Left lung (tissue), 10 donors: ENCODE data around the gene SNAP47. TPM values are rescaled to one million over a fixed set of nuclear protein-coding genes. Genes with fewer than 3 reads are reported as not detected.

Experiments used
- ATAC-seq: fragments of 200-7000 bp; cut with Tn5 transposase; one replicate; pipeline ENCODE4 v1.9.1; 2020; ENCODE audit warnings: moderate library complexity
- DNase-seq, 4 donors: peaks; one replicate each; pipeline ENCODE4 v3.0.0-alpha.2; 2013 to 2020
- H3K27ac ChIP-seq, 2 donors: fragments of 200-600 bp; sonication (generic) in 1 of 2; one replicate each; pipeline versions ENCODE4 v1.5.0 to v1.8.0; 2020 to 2021
- H3K27me3 ChIP-seq, 2 donors: fragments of 200-600 bp; sonication (generic) in 1 of 2; one replicate each; pipeline versions ENCODE4 v1.5.0 to v1.8.0; 2020 to 2021
- H3K36me3 ChIP-seq, 2 donors: fragments of 200-600 bp; sonication (generic) in 1 of 2; one replicate each; pipeline versions ENCODE4 v1.5.0 to v1.8.0; 2020 to 2021
- H3K4me1 ChIP-seq, 2 donors: fragments of 200-600 bp; one replicate each; pipeline ENCODE4 v1.8.0; 2021
- H3K4me3 ChIP-seq, 2 donors: fragments of 200-600 bp; sonication (generic) in 1 of 2; one replicate each; pipeline versions ENCODE4 v1.5.0 to v1.8.0; 2020 to 2021; ENCODE audit warnings: mild to moderate bottlenecking in 1 of 2
- H3K9me3 ChIP-seq, 2 donors: fragments of 200-600 bp; sonication (generic) in 1 of 2; one replicate each; pipeline versions ENCODE4 v1.5.0 to v1.8.0; 2020 to 2021
- CTCF ChIP-seq, 2 donors: fragments of 200-600 bp; sonication (generic) in 1 of 2; IDR thresholded peaks; one replicate each; pipeline versions ENCODE4 v1.5.0 to v1.8.0; 2021; ENCODE audit warnings: antibody characterized with exemption in 2 of 2
- intact Hi-C, 2 donors: fragments of 100-400 bp; cut with DNase I; formaldehyde crosslinking; loops; one replicate each; pipeline versions ENCODE4 v1.11.2 to v1.14.2; 2022
- polyA plus RNA-seq, 6 donors: library from polyadenylated mRNA; unstranded; fragments of 120-200 nt; gene quantifications; one replicate each; pipeline ENCODE4 v1.2.1, GENCODE V29; 2013; ENCODE audit not compliant: insufficient read length in 6 of 6
- total RNA-seq, 2 donors: library from RNA; stranded (reverse); fragmentation: NEBNext Ultra II Directional; extraction: Animal tissue kit (Norgen Biotek cat#: 25700); gene quantifications; one replicate each; pipeline ENCODE4 v1.2.1, GENCODE V29; 2021
- donor health status: DM: no; HTN: yes; CAD: no.
- donor health status: DM: no; HTN: no; CAD: no.

SNAP47 gene
- total and polyA plus RNA-seq, 8 donors: 24.5 to 44.9 (median 41.3) TPM

- Histone ChIP-seq H3K36me3 (peaks cover 0 to 20% of the 10 kb centered on the region in 2 donors), H3K9me3 (no peaks in the 10 kb centered on the region), H3K4me1 (peaks cover under 1 to 1% of the 10 kb centered on the region in 2 donors), H3K27ac (no peak overlapping the region), H3K27me3 (peaks cover 0 to 14% of the 10 kb centered on the region in 2 donors), H3K4me3 (no peak overlapping the region)
- no peak for ATAC-seq
- no peak for TF ChIP-seq CTCF (IDR thresholded peaks at IDR 0.05)
- intact Hi-C loops: no loop called here
- DNase-seq: peak in 1 of 4 donors; percentile 73
Observed at GRCh38 chr1:227781314-227781930, 46.2 kb downstream of the SNAP47 start.

- H3K9me3 ChIP-seq: no peaks in the 10 kb centered on the region
- H3K27ac ChIP-seq: no peak overlapping the region
- intact Hi-C loops: no loop called here
- no peak for TF ChIP-seq CTCF (IDR thresholded peaks at IDR 0.05)
- peaks cover 0 to 22% of the 10 kb centered on the region in 2 donors for H3K27me3 ChIP-seq
- peaks cover 0 to 14% of the 10 kb centered on the region in 2 donors for H3K36me3 ChIP-seq
- H3K4me3 ChIP-seq: no peak overlapping the region
- ATAC-seq (no peak), DNase-seq (peak in 1 of 4 donors; percentile 57)
- peaks cover 8 to 9% of the 10 kb centered on the region in 2 donors for H3K4me1 ChIP-seq
Observed at GRCh38 chr1:227782226-227782625, 47.0 kb downstream of the SNAP47 start.

- intact Hi-C loops: no loop called here
- DNase-seq (no peak), ATAC-seq (no peak)
- Histone ChIP-seq H3K4me1 (peaks cover 12 to 14% of the 10 kb centered on the region in 2 donors), H3K27ac (no peak overlapping the region), H3K4me3 (no peak overlapping the region), H3K27me3 (peaks cover 0 to 37% of the 10 kb centered on the region in 2 donors), H3K36me3 (peaks cover 0 to 7% of the 10 kb centered on the region in 2 donors), H3K9me3 (no peaks in the 10 kb centered on the region)
- TF ChIP-seq CTCF (IDR thresholded peaks at IDR 0.05): no peak
Observed at GRCh38 chr1:227785094-227785804, 50.0 kb downstream of the SNAP47 start.

GRCh38 chr1:227785805-227786671 is 50.8 kb downstream of the SNAP47 start:
- DNase-seq: peak in 1 of 4 donors; percentile 41
- no peak for TF ChIP-seq CTCF (IDR thresholded peaks at IDR 0.05)
- H3K27me3 ChIP-seq: peaks cover 0 to 37% of the 10 kb centered on the region in 2 donors
- H3K36me3 ChIP-seq: no peaks in the 10 kb centered on the region
- peaks cover 12 to 14% of the 10 kb centered on the region in 2 donors for H3K4me1 ChIP-seq
- intact Hi-C loops: no loop called here
- no peak for ATAC-seq
- no peak overlapping the region for H3K4me3 ChIP-seq
- no peak overlapping the region for H3K27ac ChIP-seq
- H3K9me3 ChIP-seq: no peaks in the 10 kb centered on the region
